GM12878 (cell line): ENCODE measurements around the gene ZNF710.

Experiments
- ATF7 ChIP-seq: fragments of 450-650 bp; IDR thresholded peaks from 2 replicates; pipeline ENCODE4 v1.6.1; 2016; ENCODE audit warnings: low read depth, mild to moderate bottlenecking
- CEBPB ChIP-seq, 2 experiments: fragments of 150-350 bp in 1 of 2; IDR thresholded peaks; 2 replicates each; pipeline ENCODE4 v1.6.1; 2012 to 2014; ENCODE audit warnings: low read depth in 2 of 2, low read length in 2 of 2, borderline replicate concordance in 1 of 2, inconsistent platforms in 1 of 2
- CTCF ChIP-seq, 3 experiments: IDR thresholded peaks in 2 of 3; conservative IDR thresholded peaks in 1 of 3; 2 replicates each; pipeline ENCODE4 v1.5.1; 2011; ENCODE audit warnings: low read depth in 3 of 3, low read length in 3 of 3, mild to moderate bottlenecking in 3 of 3, control low read depth in 2 of 3, moderate library complexity in 2 of 3, inconsistent platforms in 1 of 3, mixed read lengths in 1 of 3; ENCODE audit not compliant: control insufficient read depth in 2 of 3, insufficient read depth in 1 of 3; ENCODE audit errors: extremely low read depth in 1 of 3
- HDAC2 ChIP-seq: fragments of 200-600 bp; sonication (generic); IDR thresholded peaks from 2 replicates; pipeline ENCODE4 v1.6.1; 2017
- JUND ChIP-seq: IDR thresholded peaks from 2 replicates; pipeline ENCODE4 v1.6.1; 2012; ENCODE audit warnings: low read depth, mild to moderate bottlenecking, low read length, improper control_type of control experiment, moderate library complexity
- NRF1 ChIP-seq: conservative IDR thresholded peaks from 2 replicates; pipeline ENCODE4 v1.6.1; 2011; ENCODE audit warnings: mild to moderate bottlenecking, low read depth, low read length, improper control_type of control experiment
- POLR2A ChIP-seq: IDR thresholded peaks from 2 replicates; pipeline ENCODE4 v1.6.1; 2011; ENCODE audit warnings: low read depth, mild to moderate bottlenecking, low read length
- SIN3A ChIP-seq: IDR thresholded peaks from 2 replicates; pipeline ENCODE4 v1.6.1; 2012; ENCODE audit warnings: low read depth, low read length, improper control_type of control experiment
- SMC3 ChIP-seq: IDR thresholded peaks from 2 replicates; pipeline ENCODE4 v1.6.1; 2011; ENCODE audit warnings: low read length, improper control_type of control experiment, borderline replicate concordance
- SP1 ChIP-seq: IDR thresholded peaks from one replicate; pipeline ENCODE4 v1.6.1; 2011; ENCODE audit warnings: low read depth, low read length
- STAT3 ChIP-seq: IDR thresholded peaks from 2 replicates; pipeline ENCODE4 v1.6.1; 2011; ENCODE audit warnings: low read depth, low read length, improper control_type of control experiment
- TCF3 ChIP-seq: IDR thresholded peaks from 2 replicates; pipeline ENCODE4 v1.6.1; 2012; ENCODE audit warnings: low read depth, mild to moderate bottlenecking, low read length, borderline replicate concordance; ENCODE audit not compliant: insufficient read depth
- USF2 ChIP-seq: IDR thresholded peaks from 2 replicates; pipeline ENCODE4 v1.6.1; 2011; ENCODE audit warnings: low read depth, low read length, improper control_type of control experiment, borderline replicate concordance
- ZNF274 ChIP-seq: IDR thresholded peaks from one replicate; pipeline ENCODE4 v1.8.0; 2011; ENCODE audit not compliant: insufficient read length, insufficient read depth

GRCh38 chr15:90009301-90010022 is 8.3 kb downstream of the ZNF710 start:
- no peak for TF ChIP-seq ATF7
- TF ChIP-seq ZNF274, result no peak
- no peak for TF ChIP-seq NRF1
- no peak for TF ChIP-seq POLR2A
- no peak for TF ChIP-seq SP1
- TF ChIP-seq SIN3A, result no peak
- no peak for TF ChIP-seq CTCF (IDR thresholded peaks at IDR 0.05 in 2 of 3, conservative IDR thresholded peaks at IDR 0.05 in 1 of 3; ENCODE audit: control insufficient read depth in 2 of 3, extremely low read depth in 1 of 3, insufficient read depth in 1 of 3, low read depth in 3 of 3, low read length in 3 of 3)
- TF ChIP-seq CEBPB (IDR thresholded peaks at IDR 0.05; ENCODE audit: borderline replicate concordance in 1 of 2, low read depth in 2 of 2, low read length in 2 of 2), result no peak
- no peak for TF ChIP-seq USF2
- TF ChIP-seq STAT3, result no peak
- no peak for TF ChIP-seq JUND
- TF ChIP-seq TCF3, result no peak
- no peak for TF ChIP-seq HDAC2
- no peak for TF ChIP-seq SMC3
